Skeletal muscle satellite cell (primary cell): ENCODE results near the gene KCTD1.

ENCODE experiments used
- H3K27me3 ChIP-seq: 2 replicates; pipeline ENCODE4 v1.7.0; 2013; ENCODE audit warnings: low read length; ENCODE audit not compliant: control insufficient read depth, insufficient read depth
- H3K36me3 ChIP-seq: 2 replicates; pipeline ENCODE4 v1.7.0; 2013; ENCODE audit warnings: mild to moderate bottlenecking, control low read depth, low read length; ENCODE audit not compliant: insufficient read depth
- H3K4me1 ChIP-seq: 2 replicates; pipeline ENCODE4 v1.7.0; 2013; ENCODE audit warnings: low read length; ENCODE audit not compliant: control insufficient read depth, insufficient read depth
- H3K4me2 ChIP-seq: 2 replicates; pipeline ENCODE4 v1.7.0; 2013; ENCODE audit warnings: mild to moderate bottlenecking, low read length
- H3K4me3 ChIP-seq: 2 replicates; pipeline ENCODE4 v1.7.0; 2013; ENCODE audit warnings: low read length
- H3K9ac ChIP-seq: 2 replicates; pipeline ENCODE4 v1.7.0; 2013; ENCODE audit warnings: mild to moderate bottlenecking, low read depth, low read length, moderate library complexity
- H3K9me3 ChIP-seq: replicated peaks from 2 replicates; pipeline ENCODE4 v1.7.0; 2013; ENCODE audit warnings: mild to moderate bottlenecking, control low read depth, low read length

Gene KCTD1

DNA sequence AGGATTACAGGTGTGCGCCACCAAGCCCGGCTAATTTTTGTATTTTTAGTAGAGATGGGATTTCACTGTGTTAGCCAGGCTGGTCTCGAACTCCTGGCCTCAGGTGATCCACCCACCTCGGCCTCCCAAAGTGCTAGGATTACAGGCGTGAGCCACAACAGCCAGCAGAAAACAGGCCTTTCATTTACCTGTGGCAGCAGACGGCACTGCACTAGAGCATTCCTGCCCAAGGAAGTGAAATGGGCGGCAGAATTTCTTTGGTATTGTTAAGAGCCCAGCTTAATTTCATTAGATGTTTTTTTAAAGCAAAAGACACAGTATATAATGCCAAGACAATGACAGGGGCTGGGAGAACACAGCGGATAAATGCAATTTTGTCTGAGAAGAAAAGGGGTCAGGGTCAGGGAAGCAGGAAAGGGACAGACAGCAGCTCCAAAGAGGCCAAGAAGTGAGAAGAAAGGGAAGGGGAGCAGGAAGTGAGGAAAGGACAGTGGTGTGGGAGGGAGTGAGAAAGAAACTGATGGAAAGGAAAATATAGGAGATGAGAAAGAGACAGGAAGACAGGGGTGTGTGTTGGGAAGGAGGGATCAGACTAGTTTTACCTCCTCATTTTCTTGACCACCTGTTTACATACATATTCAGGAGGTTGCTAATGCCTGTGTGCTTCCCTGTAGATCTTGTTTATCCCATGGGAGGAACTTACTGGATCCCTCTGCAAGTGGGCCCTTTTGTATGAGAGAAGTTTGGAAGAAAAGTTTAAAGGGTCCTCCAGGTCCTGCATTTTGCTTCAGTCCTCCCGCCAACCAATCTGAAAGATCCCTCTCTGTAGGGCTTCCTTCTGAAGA, 32.5 kb downstream of the KCTD1 start:
- H3K9me3 ChIP-seq = no peaks in the 10 kb centered on the region
- peaks cover 10% of the 10 kb centered on the region for H3K4me1 ChIP-seq
- no peaks in the 10 kb centered on the region for H3K36me3 ChIP-seq
- no peak overlapping the region for H3K4me3 ChIP-seq
- H3K4me2 ChIP-seq = no peak overlapping the region
- H3K9ac ChIP-seq = no peak overlapping the region
- no peaks in the 10 kb centered on the region for H3K27me3 ChIP-seq

DNA sequence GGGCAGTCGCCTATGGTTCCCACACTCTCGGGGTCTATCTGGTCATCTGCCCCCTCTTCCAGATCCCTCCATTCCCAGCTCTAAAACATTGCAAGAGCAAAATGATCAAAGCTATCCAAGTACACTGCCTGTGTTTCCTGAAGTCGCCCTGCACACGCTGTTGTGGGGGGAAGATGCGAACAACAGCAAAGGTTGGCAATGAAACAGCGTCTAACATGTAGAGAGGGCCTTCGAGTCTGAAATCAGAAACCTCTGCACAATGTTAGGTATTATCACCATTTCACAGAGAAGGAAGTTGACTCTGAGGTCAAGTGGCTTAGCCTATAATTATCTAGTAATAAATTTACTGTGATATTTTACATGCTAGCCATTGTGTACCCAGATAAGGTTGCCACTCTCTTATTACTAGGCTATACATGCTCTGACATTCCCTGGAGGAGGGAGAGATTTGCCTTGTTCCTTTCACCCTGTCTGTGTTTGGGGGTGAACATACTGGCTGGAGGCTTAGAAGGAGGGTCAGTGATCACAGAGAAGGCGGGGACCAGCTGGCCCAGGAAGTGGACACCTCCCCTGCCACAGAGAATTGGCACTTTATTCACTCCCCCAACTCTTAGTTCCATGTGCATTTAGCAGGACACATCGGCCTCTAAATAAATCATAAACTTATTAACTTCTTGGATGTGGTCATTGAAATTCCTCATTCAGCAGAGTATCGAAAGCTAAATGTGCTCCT, 36.8 kb downstream of the KCTD1 start:
- H3K4me1 ChIP-seq = peaks cover 15% of the 10 kb centered on the region
- H3K9ac ChIP-seq = no peak overlapping the region
- H3K27me3 ChIP-seq = no peaks in the 10 kb centered on the region
- no peak overlapping the region for H3K4me2 ChIP-seq
- no peaks in the 10 kb centered on the region for H3K9me3 ChIP-seq
- H3K36me3 ChIP-seq = no peaks in the 10 kb centered on the region
- H3K4me3 ChIP-seq = no peak overlapping the region

DNA sequence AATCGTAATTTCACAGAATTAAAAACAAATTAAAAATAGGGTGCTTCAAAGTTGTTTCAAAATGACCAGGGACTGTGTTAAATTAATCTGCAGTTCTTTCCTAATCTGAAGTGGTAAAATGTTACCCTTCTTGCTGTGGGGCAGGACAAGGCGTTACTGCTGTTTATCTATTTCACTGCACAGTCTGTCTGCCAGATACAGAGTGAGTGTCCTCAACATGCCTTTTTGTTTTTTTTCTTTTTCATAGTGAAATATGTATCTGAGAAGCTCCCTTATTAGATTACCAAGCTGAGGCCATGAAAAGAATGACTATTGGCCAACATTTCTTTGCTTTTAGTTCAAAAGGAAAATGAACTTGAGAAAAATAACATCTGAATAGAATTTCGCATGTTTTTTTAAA, 38.0 kb downstream of the KCTD1 start:
- H3K4me3 ChIP-seq = no peak overlapping the region
- H3K4me2 ChIP-seq = no peak overlapping the region
- no peaks in the 10 kb centered on the region for H3K27me3 ChIP-seq
- H3K9ac ChIP-seq = no peak overlapping the region
- no peaks in the 10 kb centered on the region for H3K9me3 ChIP-seq
- peaks cover 15% of the 10 kb centered on the region for H3K4me1 ChIP-seq
- H3K36me3 ChIP-seq = no peaks in the 10 kb centered on the region

DNA sequence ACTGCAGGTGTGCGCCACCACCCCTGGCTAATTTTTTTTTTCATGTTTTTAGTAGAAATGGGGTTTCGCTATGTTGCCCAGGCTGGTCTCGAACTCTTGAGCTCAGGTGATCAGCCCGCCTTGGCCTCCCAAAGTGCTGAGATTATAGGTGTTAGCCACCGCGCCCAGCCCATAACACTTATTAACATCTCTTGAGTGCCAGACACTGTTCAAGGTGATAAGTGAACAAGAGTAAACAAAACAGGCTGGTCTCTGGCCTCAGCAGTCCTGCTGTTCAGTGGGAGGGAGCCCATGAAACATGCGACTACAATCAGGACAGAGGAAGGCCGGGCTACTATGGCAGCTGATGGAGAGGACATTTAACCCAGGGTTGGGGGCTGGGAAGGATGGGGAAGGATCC, 42.3 kb downstream of the KCTD1 start:
- Histone ChIP-seq H3K36me3 (no peaks in the 10 kb centered on the region), H3K4me2 (no peak overlapping the region), H3K4me3 (no peak overlapping the region), H3K9ac (no peak overlapping the region), H3K4me1 (peaks cover 5% of the 10 kb centered on the region), H3K9me3 (no peaks in the 10 kb centered on the region), H3K27me3 (no peaks in the 10 kb centered on the region)

DNA sequence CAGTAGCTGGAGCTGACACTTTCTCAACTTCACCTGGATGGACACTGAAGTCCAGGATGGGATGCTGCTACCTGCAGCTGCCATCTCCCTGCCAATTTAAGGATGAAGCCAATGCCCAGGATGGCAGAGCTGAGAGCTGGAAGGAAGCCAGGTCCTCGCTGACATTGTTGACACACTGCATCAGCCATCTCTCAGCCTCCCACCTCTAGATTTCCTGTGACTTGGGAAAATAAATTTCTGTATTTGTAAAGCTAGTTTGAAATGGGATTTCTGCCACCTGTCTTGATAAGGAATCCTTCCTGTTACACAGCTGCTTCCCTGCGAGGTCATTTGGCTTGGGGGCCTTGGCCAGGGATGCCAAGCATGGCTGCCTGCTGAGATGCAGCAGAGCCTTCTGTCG, 43.5 kb downstream of the KCTD1 start:
- no peaks in the 10 kb centered on the region for H3K4me1 ChIP-seq
- no peak overlapping the region for H3K4me3 ChIP-seq
- no peaks in the 10 kb centered on the region for H3K27me3 ChIP-seq
- H3K9ac ChIP-seq = no peak overlapping the region
- no peak overlapping the region for H3K4me2 ChIP-seq
- H3K9me3 ChIP-seq = no peaks in the 10 kb centered on the region
- H3K36me3 ChIP-seq = no peaks in the 10 kb centered on the region

DNA sequence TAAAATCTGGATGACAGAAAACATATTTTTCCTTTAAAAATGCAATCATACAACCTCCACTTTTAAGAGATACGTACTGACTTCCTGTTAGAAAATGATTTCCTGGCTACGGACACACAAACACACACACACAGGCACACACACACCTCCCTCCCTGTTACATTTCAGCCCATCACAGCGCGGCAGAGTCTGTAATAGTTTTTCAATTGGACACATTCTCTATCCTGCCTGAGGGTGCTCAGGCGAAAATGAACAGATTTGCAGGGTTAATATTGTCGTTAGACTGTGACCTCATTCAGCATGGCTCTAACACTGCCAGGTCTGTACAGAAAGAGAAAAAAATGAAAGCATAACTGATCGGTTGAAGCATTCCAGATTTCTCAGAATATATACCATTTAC, 45.0 kb downstream of the KCTD1 start:
- Histone ChIP-seq H3K4me3 (no peak overlapping the region), H3K27me3 (no peaks in the 10 kb centered on the region), H3K9ac (no peak overlapping the region), H3K4me1 (no peaks in the 10 kb centered on the region), H3K4me2 (no peak overlapping the region), H3K9me3 (no peaks in the 10 kb centered on the region), H3K36me3 (no peaks in the 10 kb centered on the region)

DNA sequence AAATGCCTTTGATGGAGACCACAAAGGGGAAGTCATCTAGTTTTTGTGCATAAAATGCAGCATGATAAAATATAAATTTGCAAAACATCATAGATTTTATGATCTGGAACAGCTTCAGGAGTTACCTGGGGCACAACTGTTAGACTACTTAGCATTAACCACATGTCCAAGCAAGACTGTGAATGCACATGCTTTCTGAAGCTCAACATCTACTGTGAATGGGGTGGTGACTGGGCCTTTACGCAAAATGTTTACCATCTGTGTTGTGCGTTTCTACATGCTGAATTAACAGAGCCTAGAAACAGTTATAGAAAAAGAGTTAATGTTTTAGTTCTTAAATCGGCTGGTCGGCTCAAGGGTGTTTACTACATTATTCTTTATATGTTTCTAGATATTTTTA, 45.5 kb downstream of the KCTD1 start:
- Histone ChIP-seq H3K4me3 (no peak overlapping the region), H3K27me3 (no peaks in the 10 kb centered on the region), H3K9me3 (no peaks in the 10 kb centered on the region), H3K4me1 (no peaks in the 10 kb centered on the region), H3K9ac (no peak overlapping the region), H3K36me3 (no peaks in the 10 kb centered on the region), H3K4me2 (no peak overlapping the region)

DNA sequence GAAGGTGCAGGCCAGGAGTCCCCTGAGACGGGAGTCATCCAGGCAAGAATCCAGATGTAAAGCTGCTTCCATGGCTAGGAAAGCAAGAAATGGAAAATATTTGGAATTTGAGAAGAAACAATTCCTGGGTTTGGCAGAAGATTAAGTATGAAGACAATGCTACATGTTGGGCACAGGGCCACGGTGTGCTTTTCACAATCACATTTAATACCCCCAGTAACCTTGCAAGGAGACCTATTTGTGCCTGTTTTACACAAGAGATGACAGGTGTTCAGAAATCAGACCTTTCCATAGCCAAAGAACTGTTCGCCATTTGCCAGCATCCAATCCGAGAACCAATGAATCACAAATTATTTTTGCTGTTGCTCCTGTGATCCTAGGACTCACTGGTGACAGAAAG, 50.5 kb downstream of the KCTD1 start:
- no peaks in the 10 kb centered on the region for H3K36me3 ChIP-seq
- H3K4me1 ChIP-seq = peaks cover 4% of the 10 kb centered on the region
- H3K27me3 ChIP-seq = no peaks in the 10 kb centered on the region
- no peak overlapping the region for H3K9ac ChIP-seq
- no peak overlapping the region for H3K4me2 ChIP-seq
- H3K4me3 ChIP-seq = no peak overlapping the region
- H3K9me3 ChIP-seq = no peaks in the 10 kb centered on the region

DNA sequence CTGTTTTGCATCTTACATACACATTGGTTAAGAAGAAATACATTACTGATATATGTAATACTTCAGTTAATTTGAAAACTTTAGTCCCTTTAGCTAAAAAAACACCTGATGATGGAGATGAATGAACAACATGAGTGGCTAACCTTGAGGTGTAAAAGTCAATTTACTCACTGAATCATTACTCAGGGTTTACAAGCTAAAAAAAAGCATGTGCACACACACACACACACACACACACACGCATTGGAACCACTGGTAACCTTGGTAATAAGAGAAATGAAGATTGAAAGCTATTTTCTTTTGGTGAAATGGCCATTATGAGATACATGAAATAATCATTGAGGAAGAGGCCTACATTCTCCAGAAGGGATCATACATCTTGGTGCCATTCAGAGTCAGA, 51.8 kb downstream of the KCTD1 start:
- Histone ChIP-seq H3K36me3 (no peaks in the 10 kb centered on the region), H3K4me3 (no peak overlapping the region), H3K27me3 (no peaks in the 10 kb centered on the region), H3K4me1 (peaks cover 7% of the 10 kb centered on the region), H3K4me2 (no peak overlapping the region), H3K9me3 (no peaks in the 10 kb centered on the region), H3K9ac (no peak overlapping the region)

DNA sequence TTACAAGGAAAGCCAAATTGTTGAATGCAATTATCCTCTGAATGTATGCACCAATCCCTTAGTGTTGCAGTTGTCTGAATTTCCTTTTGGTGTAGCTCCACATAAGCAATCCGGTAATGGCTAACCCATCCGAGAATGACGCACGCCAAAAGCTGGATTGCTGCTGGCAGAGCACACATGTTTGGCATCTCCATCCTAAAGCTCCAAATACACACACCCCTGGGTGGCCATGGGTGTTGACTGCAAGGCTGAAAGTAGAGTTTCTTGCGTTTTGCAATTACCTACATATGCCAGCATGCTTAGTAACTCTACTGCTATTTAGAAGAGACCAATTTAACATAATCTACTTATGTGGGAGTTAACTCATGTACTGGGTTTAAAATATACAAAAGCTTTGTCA, 53.1 kb downstream of the KCTD1 start:
- H3K9ac ChIP-seq = no peak overlapping the region
- H3K36me3 ChIP-seq = no peaks in the 10 kb centered on the region
- H3K4me1 ChIP-seq = peaks cover 8% of the 10 kb centered on the region
- no peak overlapping the region for H3K4me2 ChIP-seq
- no peaks in the 10 kb centered on the region for H3K9me3 ChIP-seq
- no peaks in the 10 kb centered on the region for H3K27me3 ChIP-seq
- no peak overlapping the region for H3K4me3 ChIP-seq

DNA sequence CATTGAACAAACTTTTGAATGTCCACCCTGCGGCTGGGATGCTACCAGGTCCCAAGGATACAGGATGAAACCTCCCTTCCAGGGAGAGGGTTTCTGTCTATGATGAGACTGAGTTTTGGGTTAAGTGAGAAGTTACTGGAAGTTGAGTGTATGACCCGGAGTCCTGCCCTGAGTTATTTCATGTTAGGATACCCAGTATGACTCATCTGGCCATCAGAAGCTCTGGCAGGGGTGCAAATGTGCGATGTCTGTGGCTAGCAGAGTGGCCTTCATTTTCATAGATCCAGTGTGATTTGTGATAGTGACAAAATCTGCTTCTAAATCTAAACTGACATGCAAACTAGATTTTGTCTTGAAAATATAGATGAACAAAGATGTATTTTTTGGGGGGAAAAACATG, 55.3 kb downstream of the KCTD1 start:
- H3K4me1 ChIP-seq = peaks cover 18% of the 10 kb centered on the region
- H3K9ac ChIP-seq = no peak overlapping the region
- no peaks in the 10 kb centered on the region for H3K36me3 ChIP-seq
- no peaks in the 10 kb centered on the region for H3K27me3 ChIP-seq
- H3K4me2 ChIP-seq = no peak overlapping the region
- H3K4me3 ChIP-seq = no peak overlapping the region
- no peaks in the 10 kb centered on the region for H3K9me3 ChIP-seq
